AG09309 (cell line): ENCODE results near the gene MYDGF.
A peak's percentile ranks its signal among the peaks of the same experiment; 100 is the strongest.

ENCODE experiments used
- DNase-seq: peaks from one replicate; pipeline ENCODE4 v3.0.0-alpha.2; 2010; ENCODE audit warnings: low read depth
- H3K4me3 ChIP-seq: 2 replicates; pipeline ENCODE4 v1.5.1; 2011; ENCODE audit warnings: mild to moderate bottlenecking, low read depth, low read length, moderate library complexity; ENCODE audit not compliant: control insufficient read depth
- TF ChIP-seq, protein P1 (sequence below): IDR thresholded peaks from 2 replicates; pipeline ENCODE4 v1.5.1; 2011; ENCODE audit warnings: mild to moderate bottlenecking, low read depth, low read length, inconsistent platforms; ENCODE audit not compliant: insufficient read depth, control insufficient read depth; ENCODE audit errors: missing control alignments

MYDGF gene

DNA sequence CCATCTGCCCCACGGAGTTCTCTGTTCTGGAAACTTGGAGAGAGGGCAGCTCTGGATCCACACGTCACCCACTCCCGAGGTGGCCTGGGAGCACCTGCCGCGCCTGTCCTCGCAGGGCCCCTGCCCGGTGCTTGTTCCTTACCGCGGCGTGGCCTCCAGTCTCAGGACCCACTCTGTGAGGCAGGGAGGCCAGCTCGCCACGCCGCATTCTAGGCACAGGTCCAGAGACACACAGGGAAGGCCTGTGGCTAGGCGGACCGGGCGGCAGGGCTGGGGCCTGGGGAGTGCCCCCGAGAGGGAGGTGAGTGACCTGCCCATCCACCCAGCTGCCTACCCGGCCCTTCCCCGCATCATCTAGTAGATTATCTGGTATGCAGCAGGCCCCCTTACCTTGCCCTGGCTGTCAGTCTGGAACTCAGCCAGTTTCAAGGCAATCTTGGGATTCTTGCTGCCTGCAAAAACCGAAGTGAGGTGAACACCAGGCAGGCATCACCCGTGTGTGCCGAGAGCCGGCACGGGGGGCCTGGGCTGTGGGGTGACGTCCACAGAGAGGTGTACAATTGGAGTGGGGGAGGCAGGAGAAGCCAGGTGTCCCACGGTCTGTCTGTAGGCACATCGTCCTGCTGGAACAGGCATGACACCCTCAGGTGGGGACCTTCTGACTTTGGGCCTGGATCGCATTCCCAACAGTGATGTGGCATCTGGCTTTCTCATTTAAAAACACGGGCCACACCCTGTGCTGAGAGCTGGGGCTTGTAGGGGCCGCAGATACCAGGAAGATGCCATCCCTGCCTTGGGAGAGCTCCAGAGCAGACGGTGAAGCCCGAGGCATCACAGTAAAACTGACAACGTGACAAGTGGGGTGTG lies 29.9 kb upstream of the MYDGF start:
- no peak overlapping the region for H3K4me3 ChIP-seq
- DNase-seq = no peak
- TF ChIP-seq, protein P1, sequence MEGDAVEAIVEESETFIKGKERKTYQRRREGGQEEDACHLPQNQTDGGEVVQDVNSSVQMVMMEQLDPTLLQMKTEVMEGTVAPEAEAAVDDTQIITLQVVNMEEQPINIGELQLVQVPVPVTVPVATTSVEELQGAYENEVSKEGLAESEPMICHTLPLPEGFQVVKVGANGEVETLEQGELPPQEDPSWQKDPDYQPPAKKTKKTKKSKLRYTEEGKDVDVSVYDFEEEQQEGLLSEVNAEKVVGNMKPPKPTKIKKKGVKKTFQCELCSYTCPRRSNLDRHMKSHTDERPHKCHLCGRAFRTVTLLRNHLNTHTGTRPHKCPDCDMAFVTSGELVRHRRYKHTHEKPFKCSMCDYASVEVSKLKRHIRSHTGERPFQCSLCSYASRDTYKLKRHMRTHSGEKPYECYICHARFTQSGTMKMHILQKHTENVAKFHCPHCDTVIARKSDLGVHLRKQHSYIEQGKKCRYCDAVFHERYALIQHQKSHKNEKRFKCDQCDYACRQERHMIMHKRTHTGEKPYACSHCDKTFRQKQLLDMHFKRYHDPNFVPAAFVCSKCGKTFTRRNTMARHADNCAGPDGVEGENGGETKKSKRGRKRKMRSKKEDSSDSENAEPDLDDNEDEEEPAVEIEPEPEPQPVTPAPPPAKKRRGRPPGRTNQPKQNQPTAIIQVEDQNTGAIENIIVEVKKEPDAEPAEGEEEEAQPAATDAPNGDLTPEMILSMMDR = no peak

DNA sequence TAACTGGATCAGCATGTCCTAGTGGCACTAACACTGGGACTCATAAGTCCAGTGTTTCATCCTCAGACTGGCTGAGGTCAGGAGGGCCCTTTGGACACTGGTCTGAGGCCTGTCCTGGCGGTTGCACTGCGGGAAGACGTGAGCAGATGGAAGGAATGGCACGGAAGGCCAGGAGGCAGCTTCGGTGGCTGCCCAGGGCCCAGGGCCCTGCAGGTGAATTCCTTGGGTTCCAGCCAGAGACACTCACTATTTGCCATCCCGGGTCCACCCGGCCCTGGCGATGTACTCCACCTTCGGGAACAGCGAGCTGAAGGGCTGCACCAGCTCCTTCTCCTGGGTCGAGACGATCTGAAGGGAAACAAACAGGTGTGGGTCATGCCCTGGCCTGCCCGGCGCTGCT lies 27.2 kb upstream of the MYDGF start:
- H3K4me3 ChIP-seq = no peak overlapping the region
- no peak for DNase-seq
- TF ChIP-seq, protein P1 = no peak

DNA sequence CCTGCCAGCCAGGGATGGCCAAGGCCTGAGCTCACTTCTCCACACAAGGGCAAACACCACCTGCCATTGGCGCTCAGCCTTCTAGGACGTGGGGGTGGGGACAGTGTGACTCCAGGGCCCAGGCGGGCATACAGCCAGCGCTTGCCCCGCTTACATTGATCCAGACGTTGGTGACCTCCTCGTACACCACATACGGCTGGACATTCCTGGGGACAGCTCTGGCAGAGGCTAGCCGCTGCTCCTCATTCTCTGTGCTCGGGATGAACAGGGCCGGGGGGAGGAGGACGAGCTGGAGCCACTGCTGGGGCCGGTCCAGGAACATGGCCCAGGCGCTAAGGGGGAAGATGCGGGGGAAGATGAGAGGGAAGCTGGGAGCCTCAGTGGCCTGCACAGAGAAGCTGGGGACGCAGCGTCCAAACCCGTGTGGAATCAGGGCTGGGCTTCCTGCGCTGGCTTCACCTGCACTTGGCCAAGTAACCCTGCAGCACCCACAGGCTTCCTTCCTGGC lies 25.1 kb upstream of the MYDGF start:
- H3K4me3 ChIP-seq = no peak overlapping the region
- TF ChIP-seq, protein P1 = no peak
- no peak for DNase-seq

DNA sequence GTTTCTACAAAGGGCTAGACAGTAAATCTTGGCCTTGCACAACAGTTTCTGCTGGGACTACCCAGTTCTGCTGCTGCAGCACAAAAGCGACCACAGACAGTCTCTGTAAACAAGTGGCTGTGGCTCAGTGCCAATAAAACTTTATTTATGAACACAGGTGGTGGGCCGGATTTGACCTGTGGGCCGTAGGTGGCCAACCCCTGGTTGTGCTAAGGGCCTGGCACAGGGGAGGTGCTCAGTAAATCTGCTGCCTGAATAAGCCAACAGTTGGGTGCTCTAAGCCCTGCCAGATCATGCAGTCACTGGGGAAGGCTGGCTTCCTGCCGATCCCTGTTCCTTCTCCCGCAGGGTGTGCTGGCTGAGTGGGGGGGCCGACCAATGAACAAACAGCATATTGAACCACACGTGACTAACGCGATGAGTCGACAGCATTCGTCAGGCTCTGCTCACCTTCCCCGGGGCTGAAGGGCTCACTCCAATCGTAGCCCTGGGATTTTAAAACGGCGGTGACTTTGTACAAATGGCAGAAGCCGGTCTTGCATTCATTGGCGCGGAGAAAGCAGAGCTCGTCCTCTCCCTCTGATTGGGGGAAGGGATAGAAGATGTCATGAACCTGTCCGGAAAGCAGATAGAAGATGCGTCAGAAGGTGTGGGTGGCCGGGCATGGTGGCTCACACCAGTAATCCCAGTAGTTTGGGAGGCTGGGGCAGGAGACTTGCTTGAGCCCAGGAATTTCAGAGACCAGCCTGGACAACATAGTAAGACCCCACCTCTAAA lies 24.3 kb upstream of the MYDGF start:
- H3K4me3 ChIP-seq = no peak overlapping the region
- DNase-seq = peak; percentile 87
- TF ChIP-seq, protein P1 = no peak

DNA sequence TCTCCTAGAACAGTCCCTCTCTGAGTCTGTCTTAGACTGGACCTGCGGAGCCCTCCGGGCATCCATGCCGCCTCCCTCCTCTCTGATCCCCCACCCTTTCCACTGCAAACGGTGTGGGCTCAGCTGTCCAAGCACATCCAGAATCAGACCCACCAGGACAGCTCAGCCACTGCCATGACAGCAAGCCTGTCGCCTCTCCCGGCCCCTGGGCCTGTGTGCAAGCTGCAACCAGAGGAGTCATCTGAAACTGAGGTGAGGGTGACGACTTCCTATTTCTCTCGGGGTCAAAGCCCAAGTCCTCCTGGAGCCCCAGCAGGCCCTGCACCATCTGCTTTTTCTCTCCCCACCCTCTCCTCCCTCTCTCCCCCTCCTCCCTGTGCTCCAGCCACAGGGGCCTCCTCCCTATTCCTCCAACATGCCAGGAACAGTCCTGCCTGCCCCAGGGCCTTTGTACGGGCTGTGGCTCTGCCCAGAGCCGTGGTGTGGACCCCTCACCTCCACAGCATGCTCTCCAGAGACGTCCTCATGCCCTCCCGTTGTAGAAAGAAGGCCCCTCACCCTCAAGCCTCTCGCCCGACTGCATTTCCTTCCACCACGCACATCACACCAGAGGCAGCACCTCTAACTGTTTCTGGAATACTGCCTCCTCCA lies 23.5 kb upstream of the MYDGF start:
- TF ChIP-seq, protein P1 = no peak
- no peak overlapping the region for H3K4me3 ChIP-seq
- no peak for DNase-seq

DNA sequence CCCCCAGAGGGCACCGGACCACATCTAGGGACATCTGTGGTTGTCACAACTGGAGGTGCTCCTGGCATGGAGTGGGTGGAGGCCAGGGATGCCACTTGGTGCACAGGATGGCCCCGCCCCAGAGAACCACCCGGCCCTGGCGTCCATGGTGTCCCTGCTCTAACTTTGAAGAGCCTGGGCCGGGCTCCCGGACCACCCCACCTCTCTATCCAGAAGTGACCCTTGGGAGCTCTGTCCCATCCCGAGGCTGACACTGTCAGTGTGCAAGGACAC lies 22.9 kb upstream of the MYDGF start:
- H3K4me3 ChIP-seq = no peak overlapping the region
- no peak for DNase-seq
- TF ChIP-seq, protein P1 = no peak
